Measurements from ENCODE around the gene GSG1L.

GSG1L gene

DNA sequence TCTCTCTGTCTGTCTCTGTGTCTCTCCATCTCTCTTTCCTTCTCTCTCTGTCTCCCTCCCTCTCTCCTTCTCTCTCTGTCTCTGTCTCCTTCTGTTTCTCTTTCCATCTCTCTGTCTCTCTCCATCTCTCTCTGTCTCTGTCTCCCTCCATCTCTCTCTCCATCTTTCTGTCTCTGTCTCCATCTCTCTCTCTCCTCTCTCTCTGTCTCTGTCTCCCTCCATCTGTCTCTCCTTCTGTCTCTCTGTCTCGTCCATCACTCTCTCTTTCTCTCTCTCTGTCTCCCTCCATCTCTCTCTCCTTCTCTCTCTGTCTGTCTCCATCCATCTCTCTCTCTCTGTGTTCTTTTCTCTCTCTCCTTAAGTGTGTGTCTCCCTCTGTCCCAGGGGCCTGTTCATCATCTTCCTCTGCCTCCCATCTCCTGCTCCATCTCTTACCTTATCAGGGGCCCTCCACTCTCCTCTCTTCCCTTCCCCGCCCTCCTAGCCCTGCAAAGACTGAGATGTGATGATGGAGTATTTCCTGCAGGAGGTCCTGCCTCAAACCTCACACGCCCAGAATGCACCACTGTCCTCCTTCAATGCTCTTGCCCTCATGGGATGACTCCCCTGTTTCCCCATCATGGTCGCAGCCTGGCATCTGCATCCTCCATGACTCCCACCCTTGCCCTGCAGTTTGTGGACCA, 193.3 kb downstream of the GSG1L start:
- Mint-ChIP-seq H3K4me1 (no peaks in the 10 kb centered on the region), H3K9me3 (peaks cover 18 to 19% of the 10 kb centered on the region in 2 donors), H3K27me3 (no peaks in the 10 kb centered on the region), H3K27ac (no peak overlapping the region), H3K4me3 (no peak overlapping the region)
- ATAC-seq (no peak), DNase-seq (no peak)

DNA sequence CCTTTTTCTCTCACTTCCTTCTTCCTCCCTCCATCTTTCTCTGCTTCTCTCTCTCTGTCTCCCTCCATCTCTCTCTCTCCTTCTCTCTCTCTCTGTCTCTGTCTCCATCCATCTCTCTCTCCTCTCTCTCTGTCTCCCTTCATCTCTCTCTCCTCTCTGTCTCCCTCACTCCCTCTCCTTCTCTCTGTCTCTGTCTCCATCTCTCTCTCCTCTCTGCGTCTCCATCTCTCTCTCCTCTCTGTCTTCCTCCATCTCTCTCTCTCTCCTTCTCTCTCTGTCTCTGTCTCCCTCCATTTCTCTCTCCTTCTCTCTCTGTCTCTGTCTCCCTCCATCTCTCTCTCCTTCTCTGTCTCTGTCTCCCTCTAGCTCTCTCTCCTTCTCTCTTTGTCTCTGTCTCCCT, 194.1 kb downstream of the GSG1L start:
- Mint-ChIP-seq H3K9me3 (peaks cover 12 to 21% of the 10 kb centered on the region in 2 donors), H3K4me3 (no peak overlapping the region), H3K4me1 (no peaks in the 10 kb centered on the region), H3K27ac (no peak overlapping the region), H3K27me3 (no peaks in the 10 kb centered on the region)
- ATAC-seq, result no peak
- DNase-seq, result no peak

DNA sequence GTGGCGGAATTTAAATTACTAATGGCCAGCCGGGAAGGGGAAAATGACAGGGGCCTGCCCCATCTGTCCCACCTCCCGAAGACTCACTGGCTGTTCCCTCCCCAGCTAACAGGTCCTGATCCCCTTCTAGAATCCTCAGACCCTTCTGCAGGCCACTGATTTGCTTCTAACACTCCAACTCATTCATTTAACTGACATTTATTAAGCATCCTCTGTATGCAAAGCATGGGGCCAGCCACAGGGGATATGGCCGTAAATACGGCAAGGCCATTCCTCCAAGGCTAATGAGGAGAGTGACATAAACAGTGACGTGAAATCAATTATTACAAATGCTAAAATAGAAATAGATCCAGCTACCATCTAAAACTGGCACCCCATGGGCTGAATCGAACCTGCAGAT, 195.3 kb downstream of the GSG1L start:
- Mint-ChIP-seq H3K4me1 (no peaks in the 10 kb centered on the region), H3K4me3 (no peak overlapping the region), H3K27me3 (no peaks in the 10 kb centered on the region), H3K27ac (no peak overlapping the region), H3K9me3 (peaks cover 14 to 27% of the 10 kb centered on the region in 2 donors)
- ATAC-seq, result no peak
- DNase-seq, result no peak

DNA sequence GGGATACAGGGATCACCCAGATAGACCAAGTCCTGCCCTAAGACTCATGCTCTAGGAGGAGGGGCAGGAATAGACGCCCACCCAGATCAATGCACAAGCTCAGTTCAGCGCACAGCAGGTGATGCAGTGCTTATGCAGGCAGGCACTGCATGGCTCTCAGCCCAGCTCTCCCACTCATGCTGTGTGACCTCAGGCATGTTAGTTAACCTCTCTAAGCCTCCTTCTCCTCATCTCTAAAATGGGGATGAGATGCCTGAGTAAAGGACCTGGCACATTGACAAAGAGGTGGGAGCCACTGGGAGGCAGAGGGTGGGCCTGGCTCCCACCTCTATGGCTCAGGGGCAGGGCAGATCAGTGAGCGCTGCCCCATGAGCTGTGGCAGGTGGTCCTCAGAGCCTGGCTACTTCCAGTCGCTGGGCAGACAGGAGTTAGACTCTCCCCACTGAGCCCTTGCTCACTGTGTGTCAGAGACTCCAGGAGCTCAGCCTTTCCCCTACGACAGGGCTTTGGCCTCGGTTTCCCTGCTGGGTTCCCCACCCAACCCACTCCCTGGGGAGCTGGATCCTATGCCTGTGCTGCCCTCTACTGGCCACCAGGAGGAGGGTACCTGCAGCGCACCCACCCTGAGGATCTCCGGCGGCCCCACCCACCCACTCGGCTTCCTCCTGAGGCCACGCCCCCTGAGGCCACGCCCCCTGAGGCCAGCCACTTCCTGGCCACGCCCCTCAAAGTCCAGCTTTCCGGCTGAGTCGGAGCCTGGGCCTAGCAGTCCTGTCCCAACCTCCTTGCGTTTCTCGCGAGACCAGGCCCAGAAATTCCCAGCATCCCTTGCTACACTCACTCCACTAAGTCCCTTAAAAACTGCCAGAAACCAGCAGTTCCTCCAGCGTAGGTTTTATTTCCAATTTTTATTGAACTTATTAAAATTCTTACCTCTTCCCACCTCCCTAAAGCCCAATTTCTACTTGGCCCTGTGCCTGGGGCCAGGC, 196.1 kb downstream of the GSG1L start:
- H3K27ac Mint-ChIP-seq, result peak overlapping the region in 1 of 2 donors; percentile 47
- peaks cover 14 to 34% of the 10 kb centered on the region in 2 donors for H3K9me3 Mint-ChIP-seq
- H3K4me3 Mint-ChIP-seq, result no peak overlapping the region
- ATAC-seq (peak; percentile 91), DNase-seq (peak; percentile 68 to 79)
- no peaks in the 10 kb centered on the region for H3K4me1 Mint-ChIP-seq
- H3K27me3 Mint-ChIP-seq, result no peaks in the 10 kb centered on the region

DNA sequence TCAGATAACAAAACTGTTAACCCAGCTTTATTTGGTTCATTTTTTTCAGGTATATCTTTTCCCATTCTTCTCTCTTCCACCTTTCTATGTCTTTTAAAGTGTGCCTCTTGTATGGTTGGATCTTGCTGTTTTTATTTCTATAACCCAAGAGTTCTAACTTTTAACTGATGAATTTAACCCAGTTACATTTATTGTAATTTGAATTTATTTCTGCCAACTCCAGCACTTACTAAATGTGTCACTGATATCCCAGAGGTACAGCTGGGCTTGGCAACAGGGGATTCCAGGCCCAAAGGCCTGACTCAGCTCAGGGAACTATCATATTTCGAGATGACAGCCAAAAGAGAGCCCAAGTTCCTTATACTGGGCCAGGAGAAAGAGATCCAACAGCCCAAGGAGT, 200.1 kb downstream of the GSG1L start:
- ATAC-seq, result no peak

DNA sequence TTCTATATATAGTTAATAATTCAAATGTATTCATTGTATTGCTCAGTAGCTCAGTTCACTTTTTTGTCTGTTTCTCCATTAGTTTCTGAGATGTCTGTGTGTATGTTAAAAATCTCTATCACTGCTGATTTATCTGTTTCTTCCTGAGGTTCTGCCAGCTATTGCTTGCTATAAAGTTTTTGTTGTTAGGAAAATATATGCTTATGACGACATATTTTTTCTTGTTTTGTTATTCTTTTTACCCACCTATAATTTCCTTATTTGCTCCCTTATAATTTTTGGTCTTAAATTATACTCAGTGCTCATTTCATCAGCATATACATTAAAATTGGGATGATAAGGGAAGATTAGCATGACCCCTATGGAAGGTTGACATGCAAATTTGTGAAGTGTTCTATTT, 200.6 kb downstream of the GSG1L start:
- Mint-ChIP-seq H3K27ac (no peak overlapping the region), H3K4me3 (no peak overlapping the region), H3K9me3 (peaks cover 14 to 36% of the 10 kb centered on the region in 2 donors), H3K27me3 (no peaks in the 10 kb centered on the region), H3K4me1 (no peaks in the 10 kb centered on the region)
- no peak for DNase-seq
- ATAC-seq, result no peak

More for the DNA sequence above, 200.1 kb downstream of the GSG1L start:
- H3K4me1 Mint-ChIP-seq, result no peaks in the 10 kb centered on the region
- no peaks in the 10 kb centered on the region for H3K27me3 Mint-ChIP-seq
- peaks cover 14 to 36% of the 10 kb centered on the region in 2 donors for H3K9me3 Mint-ChIP-seq
- no peak overlapping the region for H3K4me3 Mint-ChIP-seq
- no peak overlapping the region for H3K27ac Mint-ChIP-seq
- no peak for DNase-seq

DNA sequence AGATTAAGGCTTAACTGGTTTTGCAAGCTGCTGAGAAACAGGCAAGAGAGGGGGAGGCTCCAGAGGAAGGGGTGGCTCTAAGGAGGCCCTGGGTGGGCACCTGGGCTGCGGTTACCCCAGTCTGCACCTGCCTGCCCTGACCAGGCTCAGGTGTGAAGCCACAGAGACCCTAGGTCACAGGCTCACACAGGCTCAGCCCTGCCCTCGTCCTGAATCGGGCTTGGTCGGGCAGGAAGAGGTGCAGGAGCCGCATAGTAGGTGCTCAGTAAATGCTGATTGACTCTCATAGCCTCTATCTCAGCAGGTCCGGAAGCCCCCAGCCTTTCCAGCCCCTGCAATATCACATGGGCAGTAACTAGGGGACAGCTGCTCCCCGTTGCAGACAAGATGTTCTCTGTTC, 203.4 kb downstream of the GSG1L start:
- no peak overlapping the region for H3K27ac Mint-ChIP-seq
- no peak for ATAC-seq

DNA sequence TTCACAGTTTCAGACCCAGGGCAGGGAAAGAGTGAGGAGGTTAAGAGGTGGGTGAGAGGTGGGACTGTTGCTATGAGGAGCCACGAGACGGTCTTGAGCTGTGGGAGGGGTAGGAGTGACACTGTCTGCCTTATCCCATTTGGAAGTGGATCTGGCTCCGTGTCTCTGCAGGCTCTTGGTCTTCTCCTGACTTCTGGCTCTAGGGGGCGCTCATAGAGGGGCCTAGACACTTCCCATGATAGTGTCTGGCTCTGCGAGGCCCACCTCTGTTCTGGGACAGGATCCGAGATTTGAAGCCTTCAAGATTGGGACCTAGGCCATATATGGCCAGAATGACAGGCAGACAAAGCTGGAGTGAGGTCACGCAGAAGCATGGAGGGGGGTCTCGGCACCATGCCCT, 204.5 kb downstream of the GSG1L start:
- H3K27me3 Mint-ChIP-seq, result peaks cover 8% of the 10 kb centered on the region
- no peak for DNase-seq
- ATAC-seq, result no peak
- peaks cover 4 to 18% of the 10 kb centered on the region in 2 donors for H3K9me3 Mint-ChIP-seq
- no peaks in the 10 kb centered on the region for H3K4me1 Mint-ChIP-seq
- no peak overlapping the region for H3K27ac Mint-ChIP-seq
- no peak overlapping the region for H3K4me3 Mint-ChIP-seq

More for the DNA sequence above, 203.4 kb downstream of the GSG1L start:
- no peak overlapping the region for H3K4me3 Mint-ChIP-seq
- H3K27me3 Mint-ChIP-seq, result peaks cover 3% of the 10 kb centered on the region
- no peaks in the 10 kb centered on the region for H3K4me1 Mint-ChIP-seq
- no peak for DNase-seq
- peaks cover 8 to 28% of the 10 kb centered on the region in 2 donors for H3K9me3 Mint-ChIP-seq

DNA sequence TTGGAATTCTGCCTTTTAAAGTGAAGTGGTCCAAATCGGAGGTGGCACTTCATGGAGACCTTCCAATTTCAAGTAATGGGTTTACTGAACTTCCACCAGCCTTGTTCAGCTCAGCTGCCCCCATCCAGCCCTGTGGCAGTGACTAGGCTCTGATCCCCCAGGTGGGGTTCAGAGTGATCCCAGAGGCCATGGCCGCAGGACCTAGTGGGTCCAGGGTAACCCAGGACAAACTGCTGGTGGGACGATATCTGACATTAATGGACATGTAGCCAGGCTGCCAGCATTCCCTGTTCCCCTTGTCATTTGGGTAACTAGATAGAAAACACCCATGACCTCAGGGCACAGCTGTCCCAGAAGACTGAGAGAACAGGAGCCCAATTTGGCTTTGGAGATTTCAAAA, 209.9 kb downstream of the GSG1L start:
- H3K9me3 Mint-ChIP-seq, result no peaks in the 10 kb centered on the region
- ATAC-seq (no peak), DNase-seq (no peak)
- H3K27me3 Mint-ChIP-seq, result peaks cover 55% of the 10 kb centered on the region
- no peaks in the 10 kb centered on the region for H3K4me1 Mint-ChIP-seq
- no peak overlapping the region for H3K27ac Mint-ChIP-seq
- no peak overlapping the region for H3K4me3 Mint-ChIP-seq

DNA sequence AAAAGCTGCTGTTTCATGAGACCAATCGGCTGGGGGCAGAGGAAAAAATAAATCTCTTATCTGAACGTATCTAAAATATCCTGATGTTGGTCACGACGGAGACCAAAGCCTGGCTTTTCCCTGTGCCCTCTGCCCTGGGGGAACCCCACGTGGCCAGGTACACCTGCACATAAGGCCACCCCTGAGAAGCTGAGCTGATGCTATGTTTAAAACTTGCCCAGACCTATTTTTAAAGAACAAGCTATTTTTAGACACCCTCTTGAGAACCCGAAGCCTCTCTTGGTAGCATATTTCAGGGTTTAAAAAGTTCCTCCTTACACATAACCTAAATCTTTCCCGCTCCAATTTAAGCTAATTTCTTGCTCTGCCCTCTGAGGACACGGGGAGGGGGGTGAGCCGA, 210.4 kb downstream of the GSG1L start:
- Mint-ChIP-seq H3K4me1 (no peaks in the 10 kb centered on the region), H3K9me3 (no peaks in the 10 kb centered on the region), H3K27me3 (peaks cover 55% of the 10 kb centered on the region), H3K27ac (no peak overlapping the region), H3K4me3 (no peak overlapping the region)
- ATAC-seq (no peak), DNase-seq (no peak)

DNA sequence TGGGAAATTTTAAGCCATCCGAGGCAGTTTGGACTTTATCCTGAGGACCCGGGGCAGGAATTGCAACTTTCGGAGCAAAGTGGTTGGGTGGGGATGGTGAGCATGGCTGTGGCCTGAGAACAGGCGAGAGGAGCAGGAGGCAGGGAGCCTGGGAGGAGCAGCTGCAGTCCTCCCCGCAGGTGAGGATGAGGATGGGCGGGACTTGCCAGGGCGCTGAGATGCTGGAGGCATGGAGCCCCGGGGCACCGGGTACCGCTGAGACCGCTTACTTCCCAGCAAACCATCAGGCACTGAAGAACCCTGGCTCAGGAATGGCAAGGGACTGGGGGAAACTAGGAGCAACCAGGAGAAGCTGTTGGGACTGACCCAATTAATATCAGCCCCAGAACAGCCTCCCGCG, 210.8 kb downstream of the GSG1L start:
- H3K27ac Mint-ChIP-seq, result no peak overlapping the region
- no peaks in the 10 kb centered on the region for H3K4me1 Mint-ChIP-seq
- no peak for ATAC-seq
- H3K4me3 Mint-ChIP-seq, result no peak overlapping the region
- H3K27me3 Mint-ChIP-seq, result peaks cover 55% of the 10 kb centered on the region
- H3K9me3 Mint-ChIP-seq, result no peaks in the 10 kb centered on the region
- no peak for DNase-seq

DNA sequence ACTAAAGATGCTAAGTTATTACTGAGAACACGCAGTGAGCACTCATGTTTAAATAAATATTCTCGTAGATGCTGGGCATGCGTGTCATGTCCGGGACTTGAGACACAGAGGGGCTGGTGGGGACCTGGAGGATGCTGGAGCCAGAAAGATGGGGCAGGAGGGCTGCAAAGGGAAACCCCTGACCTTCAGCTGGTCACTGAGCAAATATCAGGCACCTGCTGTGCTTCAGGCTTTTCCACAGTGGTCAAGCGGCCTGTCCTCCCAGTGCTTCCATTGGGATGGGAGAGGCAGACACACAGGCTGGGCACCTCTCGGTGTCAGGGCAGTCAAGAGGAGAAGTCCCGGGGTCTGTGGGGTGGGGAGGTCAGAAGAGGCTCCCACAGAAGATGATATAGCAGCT, 211.4 kb downstream of the GSG1L start:
- DNase-seq, result no peak
- Mint-ChIP-seq H3K4me1 (no peaks in the 10 kb centered on the region), H3K4me3 (no peak overlapping the region), H3K9me3 (no peaks in the 10 kb centered on the region), H3K27ac (no peak overlapping the region), H3K27me3 (peaks cover 59% of the 10 kb centered on the region)
- ATAC-seq, result no peak

DNA sequence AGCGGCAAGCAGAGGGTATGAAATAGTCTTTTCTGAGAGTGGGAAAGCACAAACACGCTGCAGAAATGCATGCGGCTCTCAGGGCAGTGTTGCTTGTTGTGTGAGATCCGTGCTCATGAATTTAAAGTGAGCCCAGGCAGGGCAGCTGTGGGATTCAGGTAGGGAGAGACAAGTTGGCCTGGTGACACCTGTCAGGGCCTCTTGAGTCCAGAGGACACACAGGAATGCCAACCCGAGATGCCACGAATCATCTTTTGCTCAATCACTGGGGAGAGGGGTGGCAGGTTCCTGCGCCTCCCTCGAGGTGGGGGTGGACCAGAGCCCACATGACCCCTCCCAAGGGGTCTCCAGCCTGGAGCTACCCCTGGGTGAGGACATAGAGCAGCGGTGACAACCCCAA, 211.9 kb downstream of the GSG1L start:
- H3K27me3 Mint-ChIP-seq, result peaks cover 62% of the 10 kb centered on the region
- no peak overlapping the region for H3K27ac Mint-ChIP-seq
- ATAC-seq, result no peak

DNA sequence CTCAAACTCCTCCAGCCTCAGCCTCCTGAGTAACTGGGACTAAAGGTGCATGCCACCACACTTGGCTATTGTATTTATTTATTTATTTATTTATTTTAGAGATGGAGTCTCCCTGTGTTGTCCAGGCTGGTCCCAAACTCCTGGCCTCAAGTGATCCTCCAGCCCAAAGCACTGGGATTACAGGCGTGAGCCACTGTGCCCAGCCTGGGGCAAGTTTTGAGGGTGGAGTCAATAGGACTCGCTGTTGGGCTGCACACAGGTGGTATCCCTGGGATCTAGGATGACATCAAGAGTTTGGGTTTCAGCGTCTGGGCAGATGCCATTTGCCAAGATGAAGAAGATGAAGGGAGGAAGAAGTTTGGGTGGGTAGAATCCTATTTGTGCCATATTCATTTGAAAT, 213.9 kb downstream of the GSG1L start:
- H3K9me3 Mint-ChIP-seq, result no peaks in the 10 kb centered on the region
- DNase-seq (no peak), ATAC-seq (no peak)
- H3K27me3 Mint-ChIP-seq, result peaks cover 63% of the 10 kb centered on the region
- no peak overlapping the region for H3K4me3 Mint-ChIP-seq
- no peak overlapping the region for H3K27ac Mint-ChIP-seq
- no peaks in the 10 kb centered on the region for H3K4me1 Mint-ChIP-seq

More for the DNA sequence above, 211.9 kb downstream of the GSG1L start:
- Mint-ChIP-seq H3K9me3 (no peaks in the 10 kb centered on the region), H3K4me1 (no peaks in the 10 kb centered on the region), H3K4me3 (no peak overlapping the region)
- DNase-seq, result no peak

DNA sequence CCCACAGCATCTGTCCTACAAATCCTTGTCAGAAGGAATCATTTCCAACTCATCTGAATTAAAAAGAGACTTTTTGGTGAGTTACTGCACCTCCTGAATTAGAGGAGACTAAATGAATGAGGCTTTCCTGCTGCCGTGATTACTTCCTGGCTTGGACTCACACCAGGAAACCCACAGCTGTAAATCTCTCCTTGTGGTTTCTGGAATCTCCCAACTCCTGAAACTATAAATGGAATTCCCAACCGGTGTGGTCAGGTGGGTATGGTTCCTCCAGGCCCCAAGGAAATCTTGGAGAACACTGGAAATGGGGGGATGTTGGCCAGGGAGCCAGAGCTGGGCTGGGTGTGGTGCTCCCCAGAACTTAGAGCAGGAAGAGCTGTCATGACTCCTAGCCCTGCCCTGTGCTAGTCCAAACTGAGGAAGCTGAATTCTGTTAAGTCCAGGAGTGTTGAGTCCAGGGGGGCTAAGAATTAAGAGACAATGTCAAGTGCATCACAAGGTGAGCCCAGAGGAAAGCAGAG, 216.4 kb downstream of the GSG1L start:
- peak overlapping the region in 1 of 2 donors; percentile 51 for H3K27ac Mint-ChIP-seq
- H3K4me1 Mint-ChIP-seq, result no peaks in the 10 kb centered on the region
- ATAC-seq, result no peak
- peaks cover 58% of the 10 kb centered on the region for H3K27me3 Mint-ChIP-seq
- no peak overlapping the region for H3K4me3 Mint-ChIP-seq
- DNase-seq, result no peak
- H3K9me3 Mint-ChIP-seq, result no peaks in the 10 kb centered on the region

DNA sequence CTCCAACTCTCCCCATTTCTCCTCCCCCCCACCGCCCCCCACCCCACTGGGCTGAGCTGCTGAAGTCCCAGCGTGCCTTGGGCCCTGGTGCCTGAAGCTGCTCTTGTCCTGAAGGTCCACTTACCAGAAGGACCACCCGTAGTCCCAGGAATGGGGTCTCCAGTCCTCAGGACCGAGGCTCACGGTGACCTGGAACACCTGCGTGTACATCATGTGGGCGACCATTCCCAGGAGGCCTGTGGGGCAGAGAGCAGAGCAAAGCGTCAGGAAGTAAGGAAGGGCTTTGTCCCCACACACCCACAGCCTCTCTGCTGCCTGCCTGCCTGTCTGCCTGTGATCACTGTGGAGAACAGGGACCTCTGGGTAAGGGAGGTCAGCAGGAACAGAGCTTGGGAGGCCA, 218.7 kb downstream of the GSG1L start:
- no peak overlapping the region for H3K27ac Mint-ChIP-seq
- no peaks in the 10 kb centered on the region for H3K4me1 Mint-ChIP-seq
- ATAC-seq (no peak), DNase-seq (no peak)
- H3K27me3 Mint-ChIP-seq, result peaks cover 41% of the 10 kb centered on the region
- H3K9me3 Mint-ChIP-seq, result no peaks in the 10 kb centered on the region
- no peak overlapping the region for H3K4me3 Mint-ChIP-seq
